Mammary epithelial cell (primary cell): ENCODE data around the gene FOXP3.

Experiments used
- CTCF ChIP-seq, 2 donors: IDR thresholded peaks in 1 of 2; conservative IDR thresholded peaks in 1 of 2; 2 replicates each; pipeline ENCODE4 v1.5.1; 2011 to 2012; ENCODE audit warnings: inconsistent platforms in 2 of 2, low read length in 2 of 2, mild to moderate bottlenecking in 2 of 2, control low read depth in 1 of 2, low read depth in 1 of 2; ENCODE audit not compliant: insufficient read depth in 1 of 2; ENCODE audit errors: extremely low read depth in 1 of 2
- EZH2 ChIP-seq: IDR thresholded peaks from 2 replicates; pipeline ENCODE4 v1.6.1; 2012; ENCODE audit warnings: low read length, inconsistent platforms, borderline replicate concordance

GRCh38 chrX:49250066-49250465 is 14.4 kb downstream of the FOXP3 start:
- TF ChIP-seq CTCF (conservative IDR thresholded peaks at IDR 0.05 in 1 of 2, IDR thresholded peaks at IDR 0.05 in 1 of 2; ENCODE audit: extremely low read depth in 1 of 2, insufficient read depth in 1 of 2, low read depth in 1 of 2, low read length in 2 of 2) = no peak
- TF ChIP-seq EZH2 = no peak
